ENCODE results near the gene PIP4K2C.

Gene PIP4K2C

GRCh38 chr12:57576613-57577160 is 14.3 kb upstream of the PIP4K2C start:
- no peak for DNase-seq (ENCODE audit: low read depth, low spot score)
- H3K27me3 ChIP-seq (ENCODE audit: control insufficient read depth, insufficient read depth, low read length): no peaks in the 10 kb centered on the region
- H3K36me3 ChIP-seq (ENCODE audit: control insufficient read depth, insufficient read depth, low read length): peaks cover 20% of the 10 kb centered on the region
- no CpG with 5 or more reads among the region's 9 CpGs for WGBS (ENCODE audit: insufficient coverage, insufficient read length)
- no peaks in the 10 kb centered on the region for H3K9me3 ChIP-seq (ENCODE audit: control insufficient read depth, insufficient read depth, low read length)
- no peak overlapping the region for H3K4me3 ChIP-seq (ENCODE audit: low read length)
- H3K4me1 ChIP-seq (ENCODE audit: control insufficient read depth, insufficient read depth, low read length): no peaks in the 10 kb centered on the region
- no peak overlapping the region for H3K27ac ChIP-seq (ENCODE audit: low read length)

DNA sequence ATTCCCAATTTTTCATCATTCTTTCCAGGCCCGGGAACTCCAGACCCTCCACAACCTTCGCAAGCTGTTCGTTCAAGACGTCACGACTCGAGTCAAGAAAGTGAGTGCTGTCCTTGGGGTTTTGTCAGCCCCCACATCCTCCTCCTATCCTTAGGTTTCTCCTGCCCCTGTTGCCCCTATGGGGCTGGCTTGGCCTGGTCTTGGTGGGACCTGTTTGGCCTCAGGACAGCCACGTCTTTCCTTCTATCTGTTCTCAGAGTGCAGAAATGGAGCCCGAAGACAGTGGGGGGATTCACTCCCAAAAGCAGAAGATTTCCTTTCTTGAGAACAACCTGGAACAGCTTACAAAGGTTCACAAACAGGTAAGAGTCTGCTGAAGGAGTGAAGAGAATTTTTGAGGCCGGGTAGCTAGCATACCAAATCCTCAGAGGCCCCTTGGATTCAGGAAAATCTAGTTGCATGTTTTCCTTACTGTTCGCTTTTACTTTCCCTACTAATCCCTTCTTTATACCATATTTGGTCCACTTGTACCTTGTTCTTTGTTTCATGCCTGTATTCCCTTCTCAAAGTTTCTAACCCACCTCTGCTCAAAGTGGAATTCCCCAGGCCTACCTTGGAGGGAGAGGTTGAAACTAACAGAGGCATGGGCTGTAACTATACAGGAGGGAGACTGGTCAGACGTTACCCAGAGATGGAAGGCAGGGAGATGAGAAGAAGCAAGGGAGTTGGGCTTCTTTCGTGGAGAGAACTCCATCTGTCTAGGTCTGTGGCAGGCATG is 12.8 kb upstream of the PIP4K2C start:
- H3K9me3 ChIP-seq (ENCODE audit: control insufficient read depth, insufficient read depth, low read length): no peaks in the 10 kb centered on the region
- no peaks in the 10 kb centered on the region for H3K4me1 ChIP-seq (ENCODE audit: control insufficient read depth, insufficient read depth, low read length)
- peaks cover 13% of the 10 kb centered on the region for H3K36me3 ChIP-seq (ENCODE audit: control insufficient read depth, insufficient read depth, low read length)
- no peaks in the 10 kb centered on the region for H3K27me3 ChIP-seq (ENCODE audit: control insufficient read depth, insufficient read depth, low read length)
- no CpG with 5 or more reads among the region's 12 CpGs for WGBS (ENCODE audit: insufficient coverage, insufficient read length)
- no peak for DNase-seq (ENCODE audit: low read depth, low spot score)
- no peak overlapping the region for H3K4me3 ChIP-seq (ENCODE audit: low read length)
- no peak overlapping the region for H3K27ac ChIP-seq (ENCODE audit: low read length)

DNA sequence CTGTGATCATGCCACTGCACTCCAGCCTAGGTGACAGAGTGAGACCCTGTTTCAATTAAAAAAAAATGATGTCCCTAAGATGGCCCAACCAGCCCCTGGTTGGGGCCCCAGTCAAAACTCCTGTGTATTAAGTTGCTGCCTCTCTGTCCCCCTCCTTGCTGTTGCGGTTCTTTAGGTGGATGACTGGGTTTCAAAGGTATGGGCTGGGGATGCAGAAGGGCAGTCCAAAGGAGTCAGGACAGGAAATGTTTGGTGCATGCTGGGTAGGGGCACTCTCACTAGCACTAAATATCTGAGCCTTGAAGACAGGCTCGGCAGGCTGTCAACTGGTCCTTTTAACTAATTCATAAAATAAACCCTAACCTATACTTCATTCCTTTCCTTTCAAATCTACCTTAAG is 12.0 kb upstream of the PIP4K2C start:
- WGBS (ENCODE audit: insufficient coverage, insufficient read length): no CpG with 5 or more reads among the region's 2 CpGs
- Histone ChIP-seq H3K4me1 (ENCODE audit: control insufficient read depth, insufficient read depth, low read length) (no peaks in the 10 kb centered on the region), H3K27me3 (ENCODE audit: control insufficient read depth, insufficient read depth, low read length) (no peaks in the 10 kb centered on the region), H3K27ac (ENCODE audit: low read length) (no peak overlapping the region), H3K9me3 (ENCODE audit: control insufficient read depth, insufficient read depth, low read length) (no peaks in the 10 kb centered on the region), H3K4me3 (ENCODE audit: low read length) (no peak overlapping the region), H3K36me3 (ENCODE audit: control insufficient read depth, insufficient read depth, low read length) (peaks cover 13% of the 10 kb centered on the region)
- no peak for DNase-seq (ENCODE audit: low read depth, low spot score)

GRCh38 chr12:57579677-57580465 is 11.1 kb upstream of the PIP4K2C start:
- Histone ChIP-seq H3K4me1 (ENCODE audit: control insufficient read depth, insufficient read depth, low read length) (no peaks in the 10 kb centered on the region), H3K36me3 (ENCODE audit: control insufficient read depth, insufficient read depth, low read length) (peaks cover 13% of the 10 kb centered on the region)

GRCh38 chr12:57580466-57580795 is 10.6 kb upstream of the PIP4K2C start:
- Histone ChIP-seq H3K4me3 (ENCODE audit: low read length) (no peak overlapping the region), H3K9me3 (ENCODE audit: control insufficient read depth, insufficient read depth, low read length) (no peaks in the 10 kb centered on the region), H3K27me3 (ENCODE audit: control insufficient read depth, insufficient read depth, low read length) (no peaks in the 10 kb centered on the region), H3K4me1 (ENCODE audit: control insufficient read depth, insufficient read depth, low read length) (no peaks in the 10 kb centered on the region), H3K36me3 (ENCODE audit: control insufficient read depth, insufficient read depth, low read length) (peaks cover 13% of the 10 kb centered on the region), H3K27ac (ENCODE audit: low read length) (no peak overlapping the region)
- WGBS (ENCODE audit: insufficient coverage, insufficient read length): no CpG with 5 or more reads among the region's 4 CpGs
- DNase-seq (ENCODE audit: low read depth, low spot score): no peak

More at GRCh38 chr12:57579677-57580465, 11.1 kb upstream of the PIP4K2C start:
- H3K27me3 ChIP-seq (ENCODE audit: control insufficient read depth, insufficient read depth, low read length): no peaks in the 10 kb centered on the region
- no peaks in the 10 kb centered on the region for H3K9me3 ChIP-seq (ENCODE audit: control insufficient read depth, insufficient read depth, low read length)
- H3K4me3 ChIP-seq (ENCODE audit: low read length): no peak overlapping the region
- DNase-seq (ENCODE audit: low read depth, low spot score): no peak
- no CpG with 5 or more reads among the region's 8 CpGs for WGBS (ENCODE audit: insufficient coverage, insufficient read length)
- no peak overlapping the region for H3K27ac ChIP-seq (ENCODE audit: low read length)

DNA sequence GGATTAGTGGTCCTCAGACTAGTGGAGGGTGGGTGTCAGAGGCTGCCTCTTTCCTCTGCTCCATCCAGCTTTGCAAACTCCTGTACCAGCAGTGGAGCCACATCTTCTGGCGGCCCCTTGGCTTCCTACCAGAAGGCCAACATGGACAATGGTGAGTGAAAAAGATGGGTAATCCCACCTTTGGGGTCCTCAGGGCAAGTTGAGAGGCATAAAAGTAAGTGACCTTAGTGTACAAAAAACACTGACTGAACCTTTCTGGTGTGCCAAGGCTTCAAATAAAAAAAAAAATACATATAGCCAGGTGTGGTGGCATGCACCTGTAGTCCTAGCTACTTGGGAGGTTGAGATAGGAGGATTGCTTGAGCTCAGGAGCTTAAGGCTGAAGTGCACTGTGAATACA is 9.2 kb upstream of the PIP4K2C start:
- peaks cover 6% of the 10 kb centered on the region for H3K36me3 ChIP-seq (ENCODE audit: control insufficient read depth, insufficient read depth, low read length)
- no CpG with 5 or more reads among the region's 1 CpG for WGBS (ENCODE audit: insufficient coverage, insufficient read length)
- H3K4me3 ChIP-seq (ENCODE audit: low read length): no peak overlapping the region
- no peak overlapping the region for H3K27ac ChIP-seq (ENCODE audit: low read length)
- no peak for DNase-seq (ENCODE audit: low read depth, low spot score)
- no peaks in the 10 kb centered on the region for H3K4me1 ChIP-seq (ENCODE audit: control insufficient read depth, insufficient read depth, low read length)
- H3K9me3 ChIP-seq (ENCODE audit: control insufficient read depth, insufficient read depth, low read length): no peaks in the 10 kb centered on the region
- no peaks in the 10 kb centered on the region for H3K27me3 ChIP-seq (ENCODE audit: control insufficient read depth, insufficient read depth, low read length)

DNA sequence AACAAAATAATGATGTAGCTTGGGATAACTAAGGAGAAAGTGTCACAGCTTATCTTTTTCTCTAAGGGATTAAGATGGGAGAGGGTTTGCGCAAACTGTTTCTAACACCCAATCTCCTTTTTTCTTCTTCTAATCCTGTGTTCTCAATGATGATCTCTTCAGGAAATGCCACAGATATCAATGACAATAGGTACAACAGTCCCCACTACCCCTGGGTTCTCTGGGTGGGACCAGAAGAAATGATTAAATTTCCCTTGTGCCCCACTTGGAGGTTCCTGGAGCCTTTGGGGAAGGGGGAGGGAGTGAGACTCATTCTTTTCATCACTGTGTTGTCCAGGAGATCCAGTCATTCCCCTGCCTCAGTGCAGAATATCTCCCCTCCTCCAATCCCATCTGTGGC is 8.6 kb upstream of the PIP4K2C start:
- H3K27me3 ChIP-seq (ENCODE audit: control insufficient read depth, insufficient read depth, low read length): no peaks in the 10 kb centered on the region
- H3K36me3 ChIP-seq (ENCODE audit: control insufficient read depth, insufficient read depth, low read length): peaks cover 5% of the 10 kb centered on the region
- no peak overlapping the region for H3K4me3 ChIP-seq (ENCODE audit: low read length)
- DNase-seq (ENCODE audit: low read depth, low spot score): no peak
- WGBS (ENCODE audit: insufficient coverage, insufficient read length): no CpG with 5 or more reads among the region's 1 CpG
- H3K4me1 ChIP-seq (ENCODE audit: control insufficient read depth, insufficient read depth, low read length): no peaks in the 10 kb centered on the region
- no peaks in the 10 kb centered on the region for H3K9me3 ChIP-seq (ENCODE audit: control insufficient read depth, insufficient read depth, low read length)
- no peak overlapping the region for H3K27ac ChIP-seq (ENCODE audit: low read length)

- Histone ChIP-seq H3K27me3 (ENCODE audit: control insufficient read depth, insufficient read depth, low read length) (no peaks in the 10 kb centered on the region; the same call in 1 of the 2 replicates), H3K9me3 (ENCODE audit: control insufficient read depth, insufficient read depth, low read length) (no peaks in the 10 kb centered on the region), H3K4me3 (ENCODE audit: low read length) (no peak overlapping the region), H3K4me1 (ENCODE audit: control insufficient read depth, insufficient read depth, low read length) (no peaks in the 10 kb centered on the region), H3K36me3 (ENCODE audit: control insufficient read depth, insufficient read depth, low read length) (peaks cover 5% of the 10 kb centered on the region), H3K27ac (ENCODE audit: low read length) (no peak overlapping the region)
- DNase-seq (ENCODE audit: low read depth, low spot score): peak; percentile 84
- WGBS (ENCODE audit: insufficient coverage, insufficient read length): no CpG with 5 or more reads among the region's 13 CpGs
Measured at GRCh38 chr12:57583008-57583831, 7.8 kb upstream of the PIP4K2C start.

GRCh38 chr12:57584050-57584449 is 6.9 kb upstream of the PIP4K2C start:
- no peaks in the 10 kb centered on the region for H3K4me1 ChIP-seq (ENCODE audit: control insufficient read depth, insufficient read depth, low read length)
- no peaks in the 10 kb centered on the region; the same call in 1 of the 2 replicates for H3K27me3 ChIP-seq (ENCODE audit: control insufficient read depth, insufficient read depth, low read length)
- DNase-seq (ENCODE audit: low read depth, low spot score): no peak
- no peak overlapping the region for H3K27ac ChIP-seq (ENCODE audit: low read length)
- H3K9me3 ChIP-seq (ENCODE audit: control insufficient read depth, insufficient read depth, low read length): no peaks in the 10 kb centered on the region
- no peak overlapping the region for H3K4me3 ChIP-seq (ENCODE audit: low read length)
- WGBS (ENCODE audit: insufficient coverage, insufficient read length): no CpG with 5 or more reads among the region's 2 CpGs
- peaks cover 5% of the 10 kb centered on the region for H3K36me3 ChIP-seq (ENCODE audit: control insufficient read depth, insufficient read depth, low read length)

GRCh38 chr12:57584690-57585089 is 6.3 kb upstream of the PIP4K2C start:
- Histone ChIP-seq H3K9me3 (ENCODE audit: control insufficient read depth, insufficient read depth, low read length) (no peaks in the 10 kb centered on the region), H3K27me3 (ENCODE audit: control insufficient read depth, insufficient read depth, low read length) (no peaks in the 10 kb centered on the region; the same call in 1 of the 2 replicates), H3K4me3 (ENCODE audit: low read length) (no peak overlapping the region), H3K27ac (ENCODE audit: low read length) (no peak overlapping the region), H3K36me3 (ENCODE audit: control insufficient read depth, insufficient read depth, low read length) (peaks cover 5% of the 10 kb centered on the region), H3K4me1 (ENCODE audit: control insufficient read depth, insufficient read depth, low read length) (no peaks in the 10 kb centered on the region)
- no peak for DNase-seq (ENCODE audit: low read depth, low spot score)

All from iPS DF 6.9 (cell line).